NCI-H187 treated with DMSO at 0.1 percent for 48 hours (cell line): Measurements from ENCODE around the gene RNF115.
A peak's percentile ranks its signal among the peaks of the same experiment; 100 is the strongest.
"Not testable (repeated sequence)": the region's sequence is repeated elsewhere in the genome, so short reads cannot be mapped to it uniquely, and the experiment has no call there.

Source experiments
- DNase-seq: peaks from one replicate; lab custom pipeline; 2025; lab: John Stamatoyannopoulos, UW

RNF115 gene

GRCh38 chr1:145823565-145824498 is at the start of gene RNF115, which contains the start of gene POLR3C:
RNF115 (minus strand) TSS chr1:145824095; CDS start chr1:145823873, 222 bp downstream.
POLR3C (plus strand) TSS chr1:145824200; CDS start chr1:145825777, 1,577 bp downstream.
- DNase-seq: peak; percentile 92

- no peak for DNase-seq
These were observed 48.4 kb upstream of the RNF115 start for GRCh38 chr1:145871994-145872924.

DNA sequence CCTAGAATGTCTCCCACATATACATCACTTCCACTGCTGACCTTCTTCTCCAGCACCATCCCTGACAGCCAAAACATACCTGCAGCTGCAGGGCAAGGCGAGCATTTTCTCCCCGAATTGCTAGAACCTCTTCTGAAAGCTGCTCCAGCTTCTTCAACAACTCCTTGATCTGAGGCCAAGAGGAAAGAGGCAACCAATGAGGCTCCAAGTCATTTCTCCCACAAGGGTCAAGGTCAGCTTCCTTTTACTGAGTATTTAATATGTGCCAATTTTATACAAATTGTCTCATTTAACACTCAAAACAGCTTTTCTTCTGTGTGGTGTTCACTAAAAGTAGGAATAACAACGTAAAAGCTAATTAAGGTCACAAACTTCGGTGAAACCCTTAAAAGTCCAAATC is 44.3 kb upstream of the RNF115 start:
- no peak for DNase-seq

GRCh38 chr1:145863282-145864018 is 39.6 kb upstream of the RNF115 start:
- DNase-seq: no peak

- DNase-seq: peak; percentile 70
These were observed 35.7 kb upstream of the RNF115 start for GRCh38 chr1:145859491-145860023.

GRCh38 chr1:145858901-145859490 is 35.1 kb upstream of the RNF115 start, which contains the start of gene PIAS3:
PIAS3 (minus strand) TSS chr1:145859081; CDS start chr1:145858990, 91 bp downstream.
- peak; percentile 90 for DNase-seq

DNA sequence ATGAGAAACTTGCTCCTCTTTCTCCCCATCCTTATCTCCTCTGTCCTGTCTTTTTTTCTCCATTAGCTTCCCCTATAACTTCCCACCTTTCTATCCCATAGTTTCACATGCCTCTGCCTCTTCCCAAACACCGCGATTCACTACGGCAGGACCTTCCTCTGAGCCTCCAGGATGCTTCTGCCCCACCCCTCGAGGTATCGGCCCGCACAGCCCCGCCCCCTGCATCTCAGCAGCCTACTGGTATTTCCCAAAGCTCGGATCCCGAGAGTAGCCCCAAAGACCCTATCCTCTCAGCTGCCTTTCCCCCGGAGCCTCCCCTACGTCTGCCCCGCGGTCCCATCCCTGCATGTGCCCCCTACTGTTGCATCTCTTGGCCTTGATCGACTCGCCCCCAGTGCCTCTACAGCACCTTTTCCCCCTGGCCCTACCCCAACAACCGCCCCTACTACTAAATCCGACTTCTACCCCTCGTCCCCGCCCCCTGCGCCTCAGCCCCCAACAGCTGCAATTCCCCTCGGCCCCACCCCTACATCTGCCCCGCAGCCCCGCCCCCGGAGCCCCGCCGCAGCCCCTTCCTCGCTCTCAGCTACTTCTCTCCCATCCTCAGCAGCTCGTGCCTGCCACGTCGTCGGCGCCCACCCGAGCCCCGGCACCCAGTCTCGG is 34.5 kb upstream of the RNF115 start:
- no peak for DNase-seq

GRCh38 chr1:145857170-145857569 is 33.3 kb upstream of the RNF115 start:
- no peak for DNase-seq

- no peak for DNase-seq
These were observed 31.6 kb upstream of the RNF115 start for GRCh38 chr1:145855426-145855948.

- no peak for DNase-seq
These were observed 25.7 kb upstream of the RNF115 start for GRCh38 chr1:145849356-145850160.

- no peak for DNase-seq
These were observed 23.9 kb upstream of the RNF115 start for GRCh38 chr1:145847827-145848226.

DNA sequence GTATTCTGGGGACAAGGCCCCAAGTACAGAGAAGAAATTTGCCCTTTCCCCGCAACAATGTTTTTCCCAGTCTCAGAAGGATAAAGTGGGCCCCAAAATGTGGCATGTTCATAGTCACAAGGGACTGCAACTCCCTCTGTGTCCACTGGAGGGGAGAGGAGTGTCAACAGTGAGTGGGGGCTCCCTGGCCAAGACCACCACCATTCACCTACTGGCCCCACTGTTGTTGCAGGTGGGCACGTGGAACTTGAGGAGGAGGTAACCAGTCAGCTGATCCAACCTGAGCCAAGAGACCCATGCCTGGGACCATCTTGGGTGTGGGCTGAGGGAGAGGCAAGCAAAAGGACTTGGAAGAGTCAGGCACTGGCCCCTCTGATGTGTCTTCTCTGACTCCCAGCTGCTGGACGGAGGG is 22.3 kb upstream of the RNF115 start:
- no peak for DNase-seq

GRCh38 chr1:145845514-145846161 is 21.7 kb upstream of the RNF115 start, which contains the start of gene NUDT17:
NUDT17 (plus strand) TSS chr1:145845630; CDS start chr1:145845641, 11 bp downstream.
- DNase-seq: no peak

- no peak for DNase-seq
These were observed 21.2 kb upstream of the RNF115 start for GRCh38 chr1:145845144-145845513.

DNA sequence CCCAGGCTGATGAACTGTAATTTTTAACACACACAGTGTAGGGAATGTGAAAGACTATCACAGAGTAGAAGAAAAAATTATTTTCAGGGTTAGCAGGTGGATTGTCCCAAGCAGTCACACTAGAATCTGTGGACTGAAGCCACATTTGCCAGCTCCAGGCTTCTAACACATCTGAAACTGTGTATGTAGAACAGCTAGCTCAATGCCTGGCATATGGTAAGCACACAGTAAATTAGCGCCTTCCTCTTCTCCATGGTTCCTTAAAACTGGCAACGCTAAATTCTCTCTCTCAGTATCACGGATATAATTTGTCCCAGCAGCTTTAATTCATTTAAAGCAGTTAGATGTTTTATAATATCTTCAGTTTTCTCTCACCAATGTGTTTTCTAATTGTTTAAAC is 19.1 kb upstream of the RNF115 start:
- no peak for DNase-seq

- DNase-seq: no peak
These were observed 13.8 kb upstream of the RNF115 start for GRCh38 chr1:145837656-145838055.

DNA sequence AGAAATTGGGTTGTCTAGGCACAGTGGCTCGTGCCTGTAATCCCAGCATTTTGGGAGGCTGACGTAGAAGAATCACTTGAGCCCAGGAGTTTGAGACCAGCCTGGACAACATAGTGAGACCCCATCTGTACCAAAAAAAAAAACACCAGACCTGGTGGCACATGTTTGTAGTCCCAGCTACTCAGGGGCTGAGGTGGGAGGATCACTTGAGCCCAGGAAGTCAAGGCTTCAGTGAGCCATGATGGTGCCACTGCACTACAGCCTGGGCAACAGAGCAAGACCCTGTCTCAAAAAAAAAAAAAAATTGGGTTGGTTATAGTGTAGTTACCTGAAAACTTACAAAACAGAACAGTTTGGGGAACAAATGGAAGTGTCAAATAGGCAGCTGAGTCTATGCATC is 6.9 kb upstream of the RNF115 start:
- not testable (repeated sequence) for DNase-seq

- no peak for DNase-seq
These were observed 4.6 kb upstream of the RNF115 start for GRCh38 chr1:145828367-145829026.
